Cardiac atrium fibroblast (primary cell): Measurements from ENCODE around the gene PCDHGA5. TPM values are rescaled to one million over a fixed set of nuclear protein-coding genes. Genes with fewer than 3 reads are reported as not detected.

Experiments used
- total RNA-seq: library from RNA; depleted of rRNA; stranded (reverse); fragments of >200 nt; gene quantifications from 2 replicates; pipeline ENCODE4 v1.2.3, GENCODE V29; 2015

The PCDHGA5 gene
- total RNA-seq, 1 donor from 2014 or later: 2.2 TPM

DNA sequence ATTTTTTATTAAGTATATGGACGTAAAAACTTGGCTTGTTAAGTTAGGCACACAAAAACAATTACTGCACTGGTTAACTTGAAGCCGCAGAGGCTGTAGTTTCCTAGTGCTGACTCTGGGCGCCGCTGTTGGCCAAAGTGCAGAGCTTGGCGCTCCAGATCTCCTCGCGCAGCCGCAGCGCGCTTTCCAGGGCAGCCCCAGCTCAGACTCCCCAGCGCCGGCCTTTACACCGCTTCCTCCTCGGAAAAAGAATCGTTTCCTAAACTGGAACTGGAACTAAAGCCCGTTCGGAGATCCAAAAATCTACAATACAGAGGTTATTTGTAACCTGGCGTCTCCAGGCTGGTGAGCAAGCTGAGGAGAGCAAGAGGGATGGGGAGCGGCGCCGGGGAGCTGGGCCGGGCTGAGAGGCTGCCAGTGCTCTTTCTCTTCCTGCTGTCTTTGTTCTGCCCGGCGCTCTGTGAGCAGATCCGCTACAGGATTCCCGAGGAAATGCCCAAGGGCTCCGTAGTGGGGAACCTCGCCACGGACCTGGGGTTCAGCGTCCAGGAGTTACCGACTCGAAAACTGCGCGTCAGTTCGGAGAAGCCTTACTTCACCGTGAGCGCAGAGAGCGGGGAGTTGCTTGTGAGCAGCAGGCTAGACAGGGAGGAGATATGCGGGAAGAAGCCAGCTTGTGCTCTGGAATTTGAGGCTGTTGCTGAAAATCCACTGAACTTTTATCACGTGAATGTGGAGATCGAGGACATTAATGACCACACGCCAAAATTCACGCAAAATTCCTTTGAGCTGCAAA is 34.0 kb downstream of the PCDHGA5 start, which contains the start of gene PCDHGB5:
PCDHGB5 (plus strand) TSS at position 192 of the 796 bp plus-strand sequence; CDS start at position 373, 181 bp downstream.

DNA sequence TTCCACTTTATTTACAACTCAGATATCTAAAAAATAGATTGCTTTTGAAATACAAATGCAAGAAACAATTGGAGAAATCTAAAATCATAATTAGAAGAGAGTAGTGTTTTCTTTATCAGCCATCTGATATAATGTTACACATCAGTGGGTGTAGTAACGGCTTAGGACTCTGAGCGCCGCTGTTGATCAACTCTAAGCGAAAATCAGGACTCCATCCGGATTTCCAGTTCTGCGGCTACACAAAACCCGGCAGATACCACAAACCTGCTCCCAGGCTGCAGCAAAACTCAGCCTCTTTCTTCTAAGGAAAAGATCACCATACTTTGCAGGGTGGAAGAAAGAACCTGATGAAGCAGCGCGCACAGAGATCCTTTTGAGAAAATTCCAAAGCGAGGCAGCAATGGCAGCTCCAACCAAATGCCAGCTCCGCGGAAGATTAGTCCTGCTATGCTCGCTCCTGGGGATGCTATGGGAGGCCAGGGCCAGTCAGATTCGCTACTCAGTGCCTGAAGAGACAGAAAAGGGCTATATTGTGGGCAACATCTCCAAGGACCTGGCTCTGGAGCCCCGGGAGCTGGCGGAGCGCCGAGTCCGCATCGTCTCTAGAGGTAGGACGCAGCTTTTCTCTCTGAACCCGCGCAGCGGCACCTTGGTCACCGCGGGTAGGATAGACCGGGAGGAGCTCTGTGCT is 38.7 kb downstream of the PCDHGA5 start, which contains the start of gene PCDHGA9:
PCDHGA9 (plus strand) TSS at position 226 of the 691 bp plus-strand sequence; CDS start at position 401, 175 bp downstream.

DNA sequence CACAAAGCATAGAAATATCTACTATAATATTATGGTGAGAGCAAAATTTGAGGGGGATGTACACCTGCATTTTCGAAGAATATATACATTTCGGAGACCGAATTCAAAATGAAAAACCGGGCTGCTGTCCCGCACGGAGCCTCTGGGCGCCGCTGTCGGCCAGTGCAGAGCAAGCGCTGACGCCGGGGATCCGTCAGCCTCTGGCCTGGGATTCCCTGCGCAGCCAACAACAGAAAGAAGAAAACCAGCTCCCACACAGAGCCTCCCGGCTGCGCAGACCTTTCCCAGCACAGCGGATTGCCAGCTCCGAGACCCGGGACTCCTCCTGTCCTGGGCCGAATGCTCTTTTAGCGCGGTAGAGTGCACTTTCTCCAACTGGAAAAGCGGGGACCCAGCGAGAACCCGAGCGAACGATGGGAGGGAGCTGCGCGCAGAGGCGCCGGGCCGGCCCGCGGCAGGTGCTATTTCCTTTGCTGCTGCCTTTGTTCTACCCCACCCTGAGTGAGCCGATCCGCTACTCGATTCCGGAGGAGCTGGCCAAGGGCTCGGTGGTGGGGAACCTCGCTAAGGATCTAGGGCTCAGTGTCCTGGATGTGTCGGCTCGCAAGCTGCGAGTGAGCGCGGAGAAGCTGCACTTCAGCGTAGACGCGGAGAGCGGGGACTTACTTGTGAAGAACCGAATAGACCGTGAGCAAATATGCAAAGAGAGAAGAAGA is 44.0 kb downstream of the PCDHGA5 start, which contains the start of gene PCDHGB6:
PCDHGB6 (plus strand) TSS at position 232 of the 716 bp plus-strand sequence; CDS start at position 414, 182 bp downstream.

DNA sequence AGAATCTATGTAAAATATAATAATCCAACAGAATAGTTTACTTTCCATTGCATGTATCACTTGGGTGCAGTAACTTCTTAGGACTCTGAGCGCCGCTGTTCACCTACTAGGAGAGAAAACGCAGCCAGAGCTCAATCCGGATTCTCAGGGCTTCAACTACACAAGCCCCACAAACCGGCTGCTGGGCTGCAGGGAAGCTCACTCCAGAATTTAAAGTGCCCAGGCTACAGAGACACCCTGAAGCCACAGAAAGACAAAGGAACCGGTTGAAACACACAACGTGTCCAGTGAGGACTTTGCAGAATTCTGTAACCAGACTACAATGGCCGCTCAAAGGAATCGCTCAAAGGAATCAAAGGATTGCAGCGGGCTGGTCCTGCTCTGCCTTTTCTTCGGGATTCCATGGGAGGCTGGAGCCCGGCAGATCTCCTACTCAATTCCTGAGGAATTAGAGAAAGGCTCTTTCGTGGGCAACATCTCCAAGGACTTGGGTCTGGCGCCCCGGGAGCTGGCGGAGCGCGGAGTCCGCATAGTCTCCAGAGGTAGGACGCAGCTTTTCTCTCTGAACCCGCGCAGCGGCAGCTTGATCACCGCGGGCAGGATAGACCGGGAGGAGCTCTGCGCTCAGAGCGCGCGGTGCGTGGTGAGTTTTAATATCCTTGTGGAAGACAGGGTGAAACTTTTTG is 49.0 kb downstream of the PCDHGA5 start, which contains the start of gene PCDHGA10:
PCDHGA10 (plus strand) TSS at position 134 of the 686 bp plus-strand sequence; CDS start at position 323, 189 bp downstream.

Other genes with a start within 250 kb of the PCDHGA5 start
- 0.18 and 0.97 TPM in 2 replicates for gene PCDHB4, start 242.3 kb upstream of the PCDHGA5 start, total RNA-seq
- 1.3 and 4.5 TPM in 2 replicates for gene PCDHB5, start 229.0 kb upstream of the PCDHGA5 start, total RNA-seq
- 0.49 TPM in 1 of 2 replicates, not detected in the other for gene PCDHB6, start 214.1 kb upstream of the PCDHGA5 start, total RNA-seq
- gene PCDHB7, start 191.5 kb upstream of the PCDHGA5 start, total RNA-seq: 0.16 and 1.1 TPM in 2 replicates
- 0.49 TPM in 1 of 2 replicates, not detected in the other for gene PCDHB8, start 186.4 kb upstream of the PCDHGA5 start, total RNA-seq
- gene PCDHB16, start 181.8 kb upstream of the PCDHGA5 start, total RNA-seq: 0.54 TPM in 1 of 2 replicates, not detected in the other
- gene PCDHB9, start 177.0 kb upstream of the PCDHGA5 start, total RNA-seq: under 0.01 TPM in 1 of 2 replicates, not detected in the other
- 0.16 and 0.18 TPM in 2 replicates for gene PCDHB10, start 171.8 kb upstream of the PCDHGA5 start, total RNA-seq
- gene PCDHB11, start 164.5 kb upstream of the PCDHGA5 start, total RNA-seq: 0.18 and 0.65 TPM in 2 replicates
- gene PCDHB12, start 155.4 kb upstream of the PCDHGA5 start, total RNA-seq: 0.16 and 0.72 TPM in 2 replicates
- 0.16 and 0.90 TPM in 2 replicates for gene PCDHB13, start 150.2 kb upstream of the PCDHGA5 start, total RNA-seq
- gene PCDHB14, start 140.8 kb upstream of the PCDHGA5 start, total RNA-seq: 0.54 and 1.5 TPM in 2 replicates
- 1.8 TPM in 2 replicates for gene PCDHB15, start 118.8 kb upstream of the PCDHGA5 start, total RNA-seq
- gene SLC25A2, start 60.1 kb upstream of the PCDHGA5 start, total RNA-seq: not detected in 2 replicates
- gene TAF7, start 43.4 kb upstream of the PCDHGA5 start, total RNA-seq: 36.6 and 51.5 TPM in 2 replicates
- 0.54 and 0.65 TPM in 2 replicates for gene PCDHGA1, start 33.6 kb upstream of the PCDHGA5 start, total RNA-seq
- gene PCDHGA2, start 25.4 kb upstream of the PCDHGA5 start, total RNA-seq: 2.5 and 5.8 TPM in 2 replicates
- gene PCDHGA3, start 20.3 kb upstream of the PCDHGA5 start, total RNA-seq: 2.0 and 2.9 TPM in 2 replicates
- 0.36 and 0.81 TPM in 2 replicates for gene PCDHGB1, start 14.1 kb upstream of the PCDHGA5 start, total RNA-seq
- 4.7 and 6.3 TPM in 2 replicates for gene PCDHGA4, start 9.1 kb upstream of the PCDHGA5 start, total RNA-seq
- gene PCDHGB2, start 4.2 kb upstream of the PCDHGA5 start, total RNA-seq: 1.6 and 3.2 TPM in 2 replicates
- gene PCDHGB3, start 6.1 kb downstream of the PCDHGA5 start, total RNA-seq: 1.8 and 2.4 TPM in 2 replicates
- gene PCDHGA6, start 9.7 kb downstream of the PCDHGA5 start, total RNA-seq: 1.1 and 3.4 TPM in 2 replicates
- 3.6 and 5.8 TPM in 2 replicates for gene PCDHGA7, start 18.6 kb downstream of the PCDHGA5 start, total RNA-seq
- 14.1 and 16.8 TPM in 2 replicates for gene PCDHGB4, start 23.5 kb downstream of the PCDHGA5 start, total RNA-seq
- gene PCDHGA8, start 28.5 kb downstream of the PCDHGA5 start, total RNA-seq: 0.18 and 1.8 TPM in 2 replicates
- 21.7 and 22.2 TPM in 2 replicates for gene PCDHGB5, start 33.8 kb downstream of the PCDHGA5 start, total RNA-seq
- gene PCDHGA9, start 38.6 kb downstream of the PCDHGA5 start, total RNA-seq: 1.4 and 2.6 TPM in 2 replicates
- gene PCDHGB6, start 43.9 kb downstream of the PCDHGA5 start, total RNA-seq: 1.4 and 2.1 TPM in 2 replicates
- gene PCDHGA10, start 48.8 kb downstream of the PCDHGA5 start, total RNA-seq: 3.4 and 5.0 TPM in 2 replicates
- gene PCDHGB7, start 53.5 kb downstream of the PCDHGA5 start, total RNA-seq: 7.8 and 14.4 TPM in 2 replicates
- gene PCDHGA11, start 56.9 kb downstream of the PCDHGA5 start, total RNA-seq: 10.2 and 12.8 TPM in 2 replicates
- gene PCDHGA12, start 66.3 kb downstream of the PCDHGA5 start, total RNA-seq: 26.7 and 27.1 TPM in 2 replicates
- 40.8 and 83.1 TPM in 2 replicates for gene PCDHGC3, start 111.8 kb downstream of the PCDHGA5 start, total RNA-seq
- gene PCDHGC4, start 120.9 kb downstream of the PCDHGA5 start, total RNA-seq: under 0.01 and 0.18 TPM in 2 replicates
- 0.54 and 0.65 TPM in 2 replicates for gene PCDHGC5, start 124.9 kb downstream of the PCDHGA5 start, total RNA-seq